ENCODE data around the gene KCNK17.

The KCNK17 gene

DNA sequence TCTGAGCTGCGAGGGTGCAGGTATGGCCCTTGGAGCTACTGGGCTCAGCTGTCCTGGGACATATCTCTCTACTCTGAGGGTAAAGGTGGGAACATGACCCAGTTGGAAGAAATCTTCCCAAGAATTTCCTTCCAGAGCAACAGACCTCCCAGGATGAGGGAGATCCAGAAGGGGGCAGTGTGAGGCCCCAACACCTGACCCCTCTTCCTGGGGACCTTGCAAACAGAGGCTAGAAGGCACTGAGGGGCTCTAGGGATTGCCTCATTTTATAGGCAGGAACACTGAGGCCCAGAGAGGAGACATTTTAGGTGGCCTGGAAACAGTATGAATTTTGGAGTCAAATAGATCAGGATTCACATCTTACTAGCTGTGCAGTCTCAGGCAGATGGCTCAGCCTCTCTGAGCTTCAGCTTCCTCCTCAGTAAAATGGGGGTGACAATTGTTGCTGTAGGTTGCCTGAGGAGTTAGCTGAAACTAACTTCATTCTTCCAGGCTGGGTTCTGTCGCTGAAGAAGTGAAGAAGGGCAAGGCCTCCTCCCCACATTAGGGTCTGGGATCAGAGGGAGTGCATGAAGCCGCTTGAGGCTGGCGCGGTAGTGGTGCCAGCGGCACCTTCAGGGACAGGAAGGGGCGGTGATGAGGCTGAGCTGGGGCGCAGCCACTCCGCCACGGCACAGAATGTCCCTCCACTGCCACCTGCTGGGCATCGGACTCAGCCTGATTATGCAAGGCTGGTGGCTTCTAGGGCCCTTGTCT lies 11.4 kb downstream of the KCNK17 start:
- peak; percentile 52 for DNase-seq (ENCODE audit: low read depth)
- no peak overlapping the region for H3K4me3 ChIP-seq (ENCODE audit: low read length)

GRCh38 chr6:39302011-39302410 lies 12.2 kb downstream of the KCNK17 start:
- DNase-seq (ENCODE audit: low read depth): no peak
- no peak overlapping the region for H3K4me3 ChIP-seq (ENCODE audit: low read length)

More for the DNA sequence above, 11.4 kb downstream of the KCNK17 start:
- TF ChIP-seq, protein P1, sequence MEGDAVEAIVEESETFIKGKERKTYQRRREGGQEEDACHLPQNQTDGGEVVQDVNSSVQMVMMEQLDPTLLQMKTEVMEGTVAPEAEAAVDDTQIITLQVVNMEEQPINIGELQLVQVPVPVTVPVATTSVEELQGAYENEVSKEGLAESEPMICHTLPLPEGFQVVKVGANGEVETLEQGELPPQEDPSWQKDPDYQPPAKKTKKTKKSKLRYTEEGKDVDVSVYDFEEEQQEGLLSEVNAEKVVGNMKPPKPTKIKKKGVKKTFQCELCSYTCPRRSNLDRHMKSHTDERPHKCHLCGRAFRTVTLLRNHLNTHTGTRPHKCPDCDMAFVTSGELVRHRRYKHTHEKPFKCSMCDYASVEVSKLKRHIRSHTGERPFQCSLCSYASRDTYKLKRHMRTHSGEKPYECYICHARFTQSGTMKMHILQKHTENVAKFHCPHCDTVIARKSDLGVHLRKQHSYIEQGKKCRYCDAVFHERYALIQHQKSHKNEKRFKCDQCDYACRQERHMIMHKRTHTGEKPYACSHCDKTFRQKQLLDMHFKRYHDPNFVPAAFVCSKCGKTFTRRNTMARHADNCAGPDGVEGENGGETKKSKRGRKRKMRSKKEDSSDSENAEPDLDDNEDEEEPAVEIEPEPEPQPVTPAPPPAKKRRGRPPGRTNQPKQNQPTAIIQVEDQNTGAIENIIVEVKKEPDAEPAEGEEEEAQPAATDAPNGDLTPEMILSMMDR (conservative IDR thresholded peaks at IDR 0.05; ENCODE audit: low read length): peak; percentile 84

DNA sequence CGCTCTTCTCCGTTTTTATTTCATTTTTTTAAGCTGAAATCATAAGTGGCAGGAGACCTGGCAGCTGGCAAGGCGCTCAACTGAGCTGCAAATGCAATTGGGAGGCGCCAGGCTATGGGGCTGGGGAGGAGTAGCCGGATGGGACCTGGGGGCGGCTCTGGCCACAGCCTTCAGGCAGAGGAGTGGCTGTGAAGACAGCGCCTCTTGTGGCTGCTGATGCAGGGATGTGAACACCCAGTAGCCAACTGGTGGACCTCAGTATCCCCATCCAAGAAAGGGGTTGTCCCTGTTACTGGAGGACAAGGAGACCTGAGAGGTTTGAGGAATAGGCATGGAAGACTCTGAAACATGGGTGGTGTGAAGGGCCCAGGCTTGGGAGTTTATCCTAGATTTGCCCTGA lies 12.6 kb downstream of the KCNK17 start:
- TF ChIP-seq, protein P1 (conservative IDR thresholded peaks at IDR 0.05; ENCODE audit: low read length): peak; percentile 42
- DNase-seq (ENCODE audit: low read depth): no peak
- H3K4me3 ChIP-seq (ENCODE audit: low read length): no peak overlapping the region

More at GRCh38 chr6:39302011-39302410, 12.2 kb downstream of the KCNK17 start:
- TF ChIP-seq, protein P1 (conservative IDR thresholded peaks at IDR 0.05; ENCODE audit: low read length): no peak

DNA sequence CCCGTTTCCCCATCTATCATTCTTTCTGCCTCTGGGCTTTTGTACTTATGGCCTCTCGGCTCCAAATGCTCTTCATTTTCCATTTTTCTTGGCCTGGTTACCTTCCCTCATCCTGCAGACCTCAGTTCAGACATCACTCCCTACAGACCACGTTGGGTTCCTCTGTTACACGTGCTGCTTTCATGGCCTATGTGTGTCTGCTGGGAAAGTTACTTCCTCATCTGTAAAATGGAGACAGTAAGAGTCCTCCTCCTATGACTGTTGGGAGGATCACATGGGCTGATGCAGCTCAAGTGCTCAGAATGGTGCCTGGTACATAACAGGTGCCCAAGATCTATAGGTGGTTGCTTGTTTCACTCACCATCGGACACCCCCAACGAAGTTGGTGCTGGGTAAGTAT lies 13.5 kb downstream of the KCNK17 start:
- TF ChIP-seq, protein P1 (conservative IDR thresholded peaks at IDR 0.05; ENCODE audit: low read length): no peak
- DNase-seq (ENCODE audit: low read depth): no peak
- no peak overlapping the region for H3K4me3 ChIP-seq (ENCODE audit: low read length)

DNA sequence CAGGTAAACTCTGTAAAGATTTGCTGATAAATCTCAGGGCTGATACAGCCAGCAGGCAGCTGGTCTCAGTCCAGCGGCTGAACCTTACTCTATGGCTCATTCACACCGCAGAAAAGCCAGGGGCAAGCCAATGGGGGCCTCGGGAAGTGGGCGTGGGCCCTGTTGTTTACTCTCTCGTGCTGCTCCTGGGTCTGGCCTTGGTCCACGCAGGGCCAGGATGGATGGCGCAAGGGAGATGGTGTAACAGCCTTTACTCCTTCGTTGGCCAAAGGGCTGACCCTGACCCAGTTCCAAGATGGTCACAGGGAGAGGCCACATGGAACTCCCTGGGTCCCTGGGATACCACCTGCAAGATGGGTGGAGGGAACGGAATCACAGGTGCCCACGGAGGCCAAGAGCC lies 16.2 kb downstream of the KCNK17 start:
- no peak overlapping the region for H3K4me3 ChIP-seq (ENCODE audit: low read length)
- TF ChIP-seq, protein P1 (conservative IDR thresholded peaks at IDR 0.05; ENCODE audit: low read length): no peak
- DNase-seq (ENCODE audit: low read depth): no peak

GRCh38 chr6:39296745-39297640 lies 17.2 kb downstream of the KCNK17 start:
- TF ChIP-seq, protein P1 (conservative IDR thresholded peaks at IDR 0.05; ENCODE audit: low read length): no peak
- H3K4me3 ChIP-seq (ENCODE audit: low read length): no peak overlapping the region
- DNase-seq (ENCODE audit: low read depth): no peak

Data from AG10803 (cell line).